Activated CD4-positive, alpha-beta T cell treated with anti-CD3 and anti-CD28 coated beads for 36 hours (primary cell): Measurements from ENCODE around the gene ELL. TPM values are rescaled to one million over a fixed set of nuclear protein-coding genes. Genes with fewer than 3 reads are reported as not detected.

Experiments used
- ATAC-seq: fragments of 200-7000 bp; cut with Tn5 transposase; one replicate; pipeline ENCODE4 v1.10.0; 2021; ENCODE audit warnings: mild to moderate bottlenecking, moderate library complexity
- CTCF ChIA-PET: fragments of 350-600 bp; sonication (Branson Sonifier 250); formaldehyde crosslinking; loops from one replicate; lab custom pipeline; 2021; ENCODE audit warnings: antibody characterized with exemption; lab: Charles Lee
- POLR2A ChIA-PET: fragments of 350-600 bp; sonication (Branson Sonifier 250); formaldehyde crosslinking; loops from one replicate; lab custom pipeline; 2021; ENCODE audit warnings: antibody characterized with exemption, inconsistent platforms; lab: Charles Lee
- DNase-seq: peaks from one replicate; pipeline ENCODE4 v3.0.0-alpha.2; 2020
- H3K27ac Mint-ChIP-seq: one replicate; pipeline ENCODE4 v1.8.0; 2021; ENCODE audit warnings: mixed read lengths
- H3K27me3 Mint-ChIP-seq: one replicate; pipeline ENCODE4 v1.8.0; 2021; ENCODE audit warnings: mixed read lengths
- H3K36me3 Mint-ChIP-seq: one replicate; pipeline ENCODE4 v1.8.0; 2021; ENCODE audit warnings: low read depth, mixed read lengths
- H3K4me1 Mint-ChIP-seq: one replicate; pipeline ENCODE4 v1.8.0; 2021; ENCODE audit warnings: mixed read lengths
- H3K4me3 Mint-ChIP-seq: one replicate; pipeline ENCODE4 v1.8.0; 2021; ENCODE audit warnings: mild to moderate bottlenecking, moderate library complexity, mixed read lengths
- H3K9me3 Mint-ChIP-seq: one replicate; pipeline ENCODE4 v1.8.0; 2021; ENCODE audit warnings: low read depth, mixed read lengths
- intact Hi-C, 2 experiments: fragments of 100-400 bp; cut with DNase I in 1 of 2; cut with micrococcal nuclease in 1 of 2; formaldehyde crosslinking; loops; one replicate each; pipeline versions ENCODE4 v1.14.2 to v1.15.1; 2022 to 2024; cut with DNase I, micrococcal nuclease
- total RNA-seq, 2 experiments: library from RNA; stranded (reverse); gene quantifications; one replicate each; pipeline ENCODE4 v1.2.3, GENCODE V29; 2021

The ELL gene
- 10 to 100 TPM; 20.2 to 21.4 TPM for total RNA-seq

- Mint-ChIP-seq H3K4me1 (peaks cover 16% of the 10 kb centered on the region), H3K27ac (peak within 1 kb of the TSS; percentile 93), H3K36me3 (no peaks in the 10 kb centered on the region), H3K9me3 (no peaks in the 10 kb centered on the region), H3K27me3 (no peaks in the 10 kb centered on the region), H3K4me3 (peak within 1 kb of the TSS; percentile 80)
- POLR2A ChIA-PET: interaction anchor here (0.6 to 2.7 kb wide), 6 partner anchors 22 to 391 kb away, joined by 3 to 15 read pairs (median 4); partner anchors contain the start of genes FKBP8 and KXD1
- ATAC-seq: no peak
- CTCF ChIA-PET: interaction anchor here (0.6 to 3.4 kb wide), 10 partner anchors 11 to 274 kb away, joined by 3 to 25 read pairs (median 6); partner anchors contain the start of gene UBA52
- intact Hi-C loops: loop anchor here (1.0 to 2.0 kb wide), 21 partner anchors 23 to 799 kb away; partner anchors contain the start of genes COPE (in 2 of the 2), DDX49 (in 2 of the 2), KXD1 (in 2 of the 2) and UBA52 (in 2 of the 2)
- no peak for DNase-seq
Observed at GRCh38 chr19:18521692-18522123, at the start of gene ELL. TSS of gene ELL (minus strand) at chr19:18522070. CDS start at chr19:18522055, 15 bp downstream.

- H3K9me3 Mint-ChIP-seq: no peaks in the 10 kb centered on the region
- H3K27me3 Mint-ChIP-seq: no peaks in the 10 kb centered on the region
- CTCF ChIA-PET: interaction anchor here (1.6 kb wide), 1 partner anchor 47 kb away, joined by 3 read pairs; no protein-coding TSS in a partner anchor
- DNase-seq (no peak), ATAC-seq (no peak)
- POLR2A ChIA-PET: interaction anchor here (0.6 kb wide), 2 partner anchors 46 to 273 kb away, joined by 4 to 5 read pairs; no protein-coding TSS in a partner anchor
- intact Hi-C loops: no loop called here
- peaks cover 57% of the 10 kb centered on the region for H3K36me3 Mint-ChIP-seq
- no peak overlapping the region for H3K4me3 Mint-ChIP-seq
- H3K4me1 Mint-ChIP-seq: peaks cover 14% of the 10 kb centered on the region
- H3K27ac Mint-ChIP-seq: no peak overlapping the region
Observed at GRCh38 chr19:18568367-18568766, 46.5 kb upstream of the ELL start.

- H3K9me3 Mint-ChIP-seq: no peaks in the 10 kb centered on the region
- no peak overlapping the region for H3K27ac Mint-ChIP-seq
- intact Hi-C loops: loop anchor here in 1 of 2 experiments (1.0 kb wide), 1 partner anchor 8 kb away; no protein-coding TSS in a partner anchor
- ChIA-PET CTCF (no interaction called here), POLR2A (no interaction called here)
- DNase-seq (no peak), ATAC-seq (no peak)
- H3K4me3 Mint-ChIP-seq: no peak overlapping the region
- peaks cover 51% of the 10 kb centered on the region for H3K36me3 Mint-ChIP-seq
- no peaks in the 10 kb centered on the region for H3K27me3 Mint-ChIP-seq
- peaks cover 3% of the 10 kb centered on the region for H3K4me1 Mint-ChIP-seq
Observed at GRCh38 chr19:18566953-18567352, 45.1 kb upstream of the ELL start.

GRCh38 chr19:18562086-18562485, 40.2 kb upstream of the ELL start:
- peaks cover 33% of the 10 kb centered on the region for H3K36me3 Mint-ChIP-seq
- CTCF ChIA-PET: interaction anchor here (2.2 kb wide), 1 partner anchor 42 kb away, joined by 5 read pairs; no protein-coding TSS in a partner anchor
- no peak for ATAC-seq
- no peak overlapping the region for H3K27ac Mint-ChIP-seq
- H3K4me1 Mint-ChIP-seq: peaks cover 20% of the 10 kb centered on the region
- H3K27me3 Mint-ChIP-seq: no peaks in the 10 kb centered on the region
- intact Hi-C loops: no loop called here
- POLR2A ChIA-PET: no interaction called here
- no peak for DNase-seq
- H3K4me3 Mint-ChIP-seq: no peak overlapping the region
- H3K9me3 Mint-ChIP-seq: no peaks in the 10 kb centered on the region

- Mint-ChIP-seq H3K36me3 (peaks cover 26% of the 10 kb centered on the region), H3K9me3 (no peaks in the 10 kb centered on the region), H3K27me3 (no peaks in the 10 kb centered on the region), H3K4me1 (peaks cover 20% of the 10 kb centered on the region), H3K27ac (peak overlapping the region; percentile 92), H3K4me3 (peak overlapping the region; percentile 91)
- DNase-seq (no peak), ATAC-seq (no peak)
- intact Hi-C loops: loop anchor here in 1 of 2 experiments (1.0 kb wide), 1 partner anchor 8 kb away; no protein-coding TSS in a partner anchor
- ChIA-PET CTCF (interaction anchor here (0.6 to 3.0 kb wide), 5 partner anchors 12 to 602 kb away, joined by 3 to 17 read pairs (median 3); partner anchors contain the start of genes REX1BD and UBA52), POLR2A (interaction anchor here (0.6 kb wide), 2 partner anchors 29 to 42 kb away, joined by 3 to 8 read pairs; partner anchors contain the start of gene REX1BD)
Observed at GRCh38 chr19:18559685-18560084, 37.8 kb upstream of the ELL start.

GRCh38 chr19:18558604-18559003, 36.7 kb upstream of the ELL start:
- peaks cover 20% of the 10 kb centered on the region for H3K4me1 Mint-ChIP-seq
- H3K27ac Mint-ChIP-seq: peak overlapping the region; percentile 92
- ATAC-seq: no peak
- CTCF ChIA-PET: interaction anchor here (1.1 to 4.6 kb wide), 7 partner anchors 13 to 39 kb away, joined by 3 to 22 read pairs (median 6); partner anchors contain the start of genes REX1BD and UBA52
- peaks cover 19% of the 10 kb centered on the region for H3K36me3 Mint-ChIP-seq
- POLR2A ChIA-PET: interaction anchor here (0.6 to 2.4 kb wide), 5 partner anchors 13 to 357 kb away, joined by 3 to 23 read pairs (median 11); partner anchors contain the start of genes ELL, REX1BD and UBA52
- H3K9me3 Mint-ChIP-seq: no peaks in the 10 kb centered on the region
- no peaks in the 10 kb centered on the region for H3K27me3 Mint-ChIP-seq
- intact Hi-C loops: loop anchor here in 1 of 2 experiments (1.0 kb wide), 1 partner anchor 9 kb away; no protein-coding TSS in a partner anchor
- peak overlapping the region; percentile 91 for H3K4me3 Mint-ChIP-seq
- no peak for DNase-seq

- H3K4me1 Mint-ChIP-seq: peaks cover 20% of the 10 kb centered on the region
- POLR2A ChIA-PET: interaction anchor here (0.6 to 2.4 kb wide), 6 partner anchors 13 to 358 kb away, joined by 3 to 23 read pairs (median 8); partner anchors contain the start of genes ELL, FKBP8, REX1BD and UBA52
- H3K27ac Mint-ChIP-seq: peak overlapping the region; percentile 92
- H3K36me3 Mint-ChIP-seq: peaks cover 17% of the 10 kb centered on the region
- peak overlapping the region; percentile 91 for H3K4me3 Mint-ChIP-seq
- no peaks in the 10 kb centered on the region for H3K27me3 Mint-ChIP-seq
- ATAC-seq (no peak), DNase-seq (peak; percentile 32)
- intact Hi-C loops: no loop called here
- CTCF ChIA-PET: interaction anchor here (0.9 to 4.6 kb wide), 8 partner anchors 13 to 107 kb away, joined by 3 to 22 read pairs (median 6); partner anchors contain the start of genes REX1BD and UBA52
- H3K9me3 Mint-ChIP-seq: no peaks in the 10 kb centered on the region
Observed at GRCh38 chr19:18558202-18558555, 36.3 kb upstream of the ELL start.

GRCh38 chr19:18557411-18558201, 35.7 kb upstream of the ELL start, which contains the start of gene KXD1:
TSS of gene KXD1 (plus strand) at chr19:18557870. CDS start at chr19:18562057, 4,187 bp downstream.
- peaks cover 12% of the 10 kb centered on the region for H3K36me3 Mint-ChIP-seq
- peak; percentile 99 for ATAC-seq
- DNase-seq: peak; percentile 99
- CTCF ChIA-PET: interaction anchor here (0.9 to 4.6 kb wide), 8 partner anchors 13 to 107 kb away, joined by 3 to 22 read pairs (median 6); partner anchors contain the start of genes REX1BD and UBA52
- H3K4me1 Mint-ChIP-seq: peaks cover 20% of the 10 kb centered on the region
- intact Hi-C loops: loop anchor here (1.0 to 2.0 kb wide), 10 partner anchors 13 to 506 kb away; partner anchors contain the start of genes ELL (in 2 of the 2), UBA52 (in 2 of the 2), ARMC6 (in 1 of the 2) and COPE (in 1 of the 2)
- POLR2A ChIA-PET: interaction anchor here (0.6 to 2.4 kb wide), 5 partner anchors 14 to 140 kb away, joined by 3 to 23 read pairs (median 11); partner anchors contain the start of genes ELL, FKBP8, REX1BD and UBA52
- H3K27me3 Mint-ChIP-seq: no peaks in the 10 kb centered on the region
- no peaks in the 10 kb centered on the region for H3K9me3 Mint-ChIP-seq
- H3K27ac Mint-ChIP-seq: peak within 1 kb of the TSS; percentile 95
- peak within 1 kb of the TSS; percentile 91 for H3K4me3 Mint-ChIP-seq

- Mint-ChIP-seq H3K4me1 (no peaks in the 10 kb centered on the region), H3K27ac (no peak overlapping the region), H3K4me3 (no peak overlapping the region), H3K9me3 (no peaks in the 10 kb centered on the region), H3K27me3 (no peaks in the 10 kb centered on the region), H3K36me3 (no peaks in the 10 kb centered on the region)
- ChIA-PET CTCF (interaction anchor here (1.0 to 2.3 kb wide), 3 partner anchors 23 to 32 kb away, joined by 3 to 5 read pairs (median 3); no protein-coding TSS in a partner anchor), POLR2A (no interaction called here)
- no peak for ATAC-seq
- no peak for DNase-seq
- intact Hi-C loops: no loop called here
Observed at GRCh38 chr19:18551631-18552030, 29.8 kb upstream of the ELL start.

GRCh38 chr19:18543814-18544475, 22.1 kb upstream of the ELL start:
- ChIA-PET CTCF (interaction anchor here (0.6 to 1.8 kb wide), 6 partner anchors 13 to 666 kb away, joined by 3 to 22 read pairs (median 4); partner anchors contain the start of genes KXD1, REX1BD and UBA52), POLR2A (interaction anchor here (0.6 to 1.4 kb wide), 4 partner anchors 13 to 63 kb away, joined by 3 to 6 read pairs (median 4); partner anchors contain the start of genes ELL and KXD1)

More at GRCh38 chr19:18543814-18544475, 22.1 kb upstream of the ELL start:
- H3K27me3 Mint-ChIP-seq: no peaks in the 10 kb centered on the region
- H3K27ac Mint-ChIP-seq: peak overlapping the region; percentile 98
- H3K4me1 Mint-ChIP-seq: peaks cover 25% of the 10 kb centered on the region
- peak overlapping the region; percentile 88 for H3K4me3 Mint-ChIP-seq
- H3K36me3 Mint-ChIP-seq: peaks cover 14% of the 10 kb centered on the region
- intact Hi-C loops: loop anchor here (1.0 to 5.0 kb wide), 9 partner anchors 13 to 489 kb away; partner anchors contain the start of genes ELL (in 2 of the 2), KXD1 (in 2 of the 2), UBA52 (in 2 of the 2) and ARMC6 (in 1 of the 2)
- H3K9me3 Mint-ChIP-seq: no peaks in the 10 kb centered on the region
- DNase-seq: peak; percentile 92
- peak; percentile 91 for ATAC-seq
